ENCODE results near the gene PRR20G. TPM values are rescaled to one million over a fixed set of nuclear protein-coding genes. Genes with fewer than 3 reads are reported as not detected.

The PRR20G gene
- total and polyA plus RNA-seq, 8 donors = not detected

DNA sequence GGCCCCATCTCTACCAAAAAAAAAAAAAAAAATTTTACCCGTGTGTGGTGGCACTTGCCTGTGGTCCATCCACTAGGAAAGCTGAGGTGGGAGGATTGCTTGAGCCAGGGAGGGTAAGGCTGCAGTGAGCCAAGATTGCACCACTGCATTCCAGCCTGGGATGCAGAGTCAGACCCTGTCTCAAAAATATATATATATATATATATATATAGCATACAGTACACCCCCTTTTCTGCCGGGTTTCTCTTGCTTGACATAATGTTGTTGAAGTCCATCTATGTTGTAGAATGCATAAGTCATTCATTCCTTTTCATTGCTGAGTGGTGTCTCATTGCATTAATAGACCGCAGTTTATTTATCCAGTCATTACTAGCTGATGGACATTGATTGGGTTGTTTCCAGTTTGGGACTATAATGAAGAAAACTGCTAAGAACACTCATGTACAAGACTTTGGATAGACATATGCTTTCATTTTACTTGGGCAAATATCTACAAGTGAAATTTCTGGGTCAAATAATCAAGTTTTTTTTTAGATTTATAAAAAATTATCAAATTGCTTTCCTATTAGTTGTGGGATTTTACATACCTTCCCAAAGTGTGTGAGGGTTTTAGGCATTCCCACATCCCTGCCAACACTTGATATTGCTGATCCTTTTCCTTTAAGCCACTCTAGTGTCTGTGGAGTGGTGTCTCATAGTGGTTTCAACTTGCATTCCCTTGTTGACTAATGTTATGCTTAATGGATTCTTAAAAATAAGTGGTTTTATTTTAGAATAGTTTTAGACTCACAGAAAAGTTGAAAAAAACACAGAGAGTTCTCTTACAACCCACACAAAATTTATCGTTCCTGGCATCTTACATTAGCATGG lies 2.1 kb upstream of the PRR20G start:
- 79 to 90% (median 84%) methylated on average over 4 of the region's 4 CpGs for WGBS, 5 donors
- intact Hi-C loops (cut with DNase I; ENCODE audit: low total_unique reads) = no loop called here
- no peak overlapping the region for H3K27ac ChIP-seq
- TF ChIP-seq CTCF (IDR thresholded peaks at IDR 0.05) (no peak), EP300 (IDR thresholded peaks at IDR 0.05) (no peak), POLR2AphosphoS5 (IDR thresholded peaks at IDR 0.05) (no peak), POLR2A (IDR thresholded peaks at IDR 0.05) (no peak)
- H3K27me3 ChIP-seq = peaks cover 0 to 3% (median 0%) of the 10 kb centered on the region in 3 donors
- no peaks in the 10 kb centered on the region for H3K9me3 ChIP-seq
- DNase-seq = no peak
- H3K36me3 ChIP-seq = no peaks in the 10 kb centered on the region
- no peak overlapping the region for H3K4me3 ChIP-seq
- no peaks in the 10 kb centered on the region for H3K4me1 ChIP-seq

GRCh38 chr3:127288921-127289705 lies 1.3 kb upstream of the PRR20G start:
- Histone ChIP-seq H3K27ac (no peak overlapping the region), H3K27me3 (peaks cover 0 to 6% (median 0%) of the 10 kb centered on the region in 3 donors), H3K9me3 (no peaks in the 10 kb centered on the region), H3K4me1 (no peaks in the 10 kb centered on the region), H3K4me3 (no peak overlapping the region), H3K36me3 (no peaks in the 10 kb centered on the region)
- intact Hi-C loops (cut with DNase I; ENCODE audit: low total_unique reads) = no loop called here
- TF ChIP-seq POLR2AphosphoS5 (IDR thresholded peaks at IDR 0.05) (no peak), CTCF (IDR thresholded peaks at IDR 0.05) (no peak), POLR2A (IDR thresholded peaks at IDR 0.05) (no peak), EP300 (IDR thresholded peaks at IDR 0.05) (no peak)
- no peak for DNase-seq
- WGBS, 5 donors = 86 to 90% (median 88%) methylated on average over 20 to 23 of the region's 23 CpGs

GRCh38 chr3:127288343-127288742 lies 497 bp upstream of the PRR20G start:
- 88 to 92% (median 91%) methylated on average over 17 of the region's 17 CpGs for WGBS, 5 donors
- intact Hi-C loops (cut with DNase I; ENCODE audit: low total_unique reads) = no loop called here
- Histone ChIP-seq H3K27ac (no peak overlapping the region), H3K27me3 (peaks cover 0 to 6% (median 0%) of the 10 kb centered on the region in 3 donors), H3K4me3 (no peak overlapping the region), H3K9me3 (no peaks in the 10 kb centered on the region), H3K4me1 (no peaks in the 10 kb centered on the region), H3K36me3 (no peaks in the 10 kb centered on the region)
- no peak for DNase-seq
- TF ChIP-seq POLR2A (IDR thresholded peaks at IDR 0.05) (no peak), CTCF (IDR thresholded peaks at IDR 0.05) (no peak), POLR2AphosphoS5 (IDR thresholded peaks at IDR 0.05) (no peak), EP300 (IDR thresholded peaks at IDR 0.05) (no peak)

- Histone ChIP-seq H3K36me3 (no peaks in the 10 kb centered on the region), H3K9me3 (no peaks in the 10 kb centered on the region), H3K27me3 (peaks cover 0 to 6% (median 0%) of the 10 kb centered on the region in 3 donors), H3K4me1 (no peaks in the 10 kb centered on the region), H3K4me3 (no peak overlapping the region), H3K27ac (no peak overlapping the region)
- DNase-seq = no peak
- 70 to 75% (median 72%) methylated on average over 9 of the region's 9 CpGs for WGBS, 5 donors
- intact Hi-C loops (cut with DNase I; ENCODE audit: low total_unique reads) = no loop called here
- TF ChIP-seq POLR2AphosphoS5 (IDR thresholded peaks at IDR 0.05) (no peak), EP300 (IDR thresholded peaks at IDR 0.05) (no peak), CTCF (IDR thresholded peaks at IDR 0.05) (no peak), POLR2A (IDR thresholded peaks at IDR 0.05) (no peak)
Measured at GRCh38 chr3:127286571-127287140, 1.2 kb downstream of the PRR20G start.

Data from stomach (tissue), 9 donors.